ENCODE data around the gene PP2D1. TPM values are rescaled to one million over a fixed set of nuclear protein-coding genes. Genes with fewer than 3 reads are reported as not detected.

Gene PP2D1
- polyA plus RNA-seq, 1 of the 3 experiments (the other 2 are of a cell fraction): not detected

DNA sequence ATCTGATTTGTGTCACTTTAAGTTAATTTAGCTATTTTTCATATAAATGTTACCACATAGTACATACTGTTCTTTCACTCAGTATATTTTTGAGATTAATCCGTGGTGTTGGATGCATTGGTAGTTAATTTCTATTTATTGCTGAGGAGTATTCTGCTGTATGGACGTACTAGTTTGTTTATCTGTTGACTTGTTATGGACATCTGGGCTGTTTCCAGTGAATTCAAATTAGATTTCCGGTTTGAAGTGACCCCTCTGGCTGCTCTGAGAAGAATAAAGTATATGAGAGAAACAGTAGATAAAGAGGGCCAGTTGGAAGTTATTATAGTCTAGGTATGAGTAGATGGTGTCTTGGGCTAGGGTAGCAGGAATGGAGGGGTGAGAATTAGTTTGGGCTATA lies 43.8 kb upstream of the PP2D1 start:
- H3K27me3 ChIP-seq (ENCODE audit: insufficient read depth): no peaks in the 10 kb centered on the region
- H3K4me3 ChIP-seq (ENCODE audit: low read depth in 2 of 2, low read length in 1 of 2): no peak overlapping the region
- peak overlapping the region in 1 of 2 experiments; percentile 65; a peak in 2 of 4 replicates for H3K27ac ChIP-seq (ENCODE audit: low read depth in 2 of 2, low read length in 1 of 2)
- H3K9me2 ChIP-seq: no peaks in the 10 kb centered on the region
- no peak overlapping the region for H2AFZ ChIP-seq (ENCODE audit: low read depth)
- TF ChIP-seq FOSL2 (IDR thresholded peaks at IDR 0.05; ENCODE audit: borderline replicate concordance, low read depth) (no peak), TAF1 (IDR thresholded peaks at IDR 0.05; ENCODE audit: borderline replicate concordance, low read depth, low read length) (no peak), FOXJ3 (CRISPR knock-in tag; IDR thresholded peaks at IDR 0.05) (no peak), CHD2 (IDR thresholded peaks at IDR 0.05; ENCODE audit: low read length, partially characterized antibody) (no peak), RXRA (IDR thresholded peaks at IDR 0.05; ENCODE audit: borderline replicate concordance, low read depth) (no peak), POLR2AphosphoS5 (IDR thresholded peaks at IDR 0.05; ENCODE audit: low read depth, low read length) (no peak), GATA2 (CRISPR knock-in tag; IDR thresholded peaks at IDR 0.05) (no peak), TEAD4 (IDR thresholded peaks at IDR 0.05; ENCODE audit: borderline replicate concordance, insufficient read depth) (no peak), SIN3A (IDR thresholded peaks at IDR 0.05; ENCODE audit: borderline replicate concordance, low read depth, low read length) (no peak), SMC3 (IDR thresholded peaks at IDR 0.05; ENCODE audit: low read depth, low read length) (no peak), NRF1 (IDR thresholded peaks at IDR 0.05; ENCODE audit: low read depth, low read length) (no peak), MEF2A (IDR thresholded peaks at IDR 0.05; ENCODE audit: borderline replicate concordance, low read depth) (no peak), GABPA (IDR thresholded peaks at IDR 0.05; ENCODE audit: low read depth) (no peak), YY1 (IDR thresholded peaks at IDR 0.05; ENCODE audit: low read depth) (no peak)
- TF ChIP-seq, protein P1, sequence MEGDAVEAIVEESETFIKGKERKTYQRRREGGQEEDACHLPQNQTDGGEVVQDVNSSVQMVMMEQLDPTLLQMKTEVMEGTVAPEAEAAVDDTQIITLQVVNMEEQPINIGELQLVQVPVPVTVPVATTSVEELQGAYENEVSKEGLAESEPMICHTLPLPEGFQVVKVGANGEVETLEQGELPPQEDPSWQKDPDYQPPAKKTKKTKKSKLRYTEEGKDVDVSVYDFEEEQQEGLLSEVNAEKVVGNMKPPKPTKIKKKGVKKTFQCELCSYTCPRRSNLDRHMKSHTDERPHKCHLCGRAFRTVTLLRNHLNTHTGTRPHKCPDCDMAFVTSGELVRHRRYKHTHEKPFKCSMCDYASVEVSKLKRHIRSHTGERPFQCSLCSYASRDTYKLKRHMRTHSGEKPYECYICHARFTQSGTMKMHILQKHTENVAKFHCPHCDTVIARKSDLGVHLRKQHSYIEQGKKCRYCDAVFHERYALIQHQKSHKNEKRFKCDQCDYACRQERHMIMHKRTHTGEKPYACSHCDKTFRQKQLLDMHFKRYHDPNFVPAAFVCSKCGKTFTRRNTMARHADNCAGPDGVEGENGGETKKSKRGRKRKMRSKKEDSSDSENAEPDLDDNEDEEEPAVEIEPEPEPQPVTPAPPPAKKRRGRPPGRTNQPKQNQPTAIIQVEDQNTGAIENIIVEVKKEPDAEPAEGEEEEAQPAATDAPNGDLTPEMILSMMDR (IDR thresholded peaks at IDR 0.05): no peak
- TF ChIP-seq, protein P2, sequence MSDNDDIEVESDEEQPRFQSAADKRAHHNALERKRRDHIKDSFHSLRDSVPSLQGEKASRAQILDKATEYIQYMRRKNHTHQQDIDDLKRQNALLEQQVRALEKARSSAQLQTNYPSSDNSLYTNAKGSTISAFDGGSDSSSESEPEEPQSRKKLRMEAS (IDR thresholded peaks at IDR 0.05; ENCODE audit: low read depth): no peak
- TF ChIP-seq, protein P3, sequence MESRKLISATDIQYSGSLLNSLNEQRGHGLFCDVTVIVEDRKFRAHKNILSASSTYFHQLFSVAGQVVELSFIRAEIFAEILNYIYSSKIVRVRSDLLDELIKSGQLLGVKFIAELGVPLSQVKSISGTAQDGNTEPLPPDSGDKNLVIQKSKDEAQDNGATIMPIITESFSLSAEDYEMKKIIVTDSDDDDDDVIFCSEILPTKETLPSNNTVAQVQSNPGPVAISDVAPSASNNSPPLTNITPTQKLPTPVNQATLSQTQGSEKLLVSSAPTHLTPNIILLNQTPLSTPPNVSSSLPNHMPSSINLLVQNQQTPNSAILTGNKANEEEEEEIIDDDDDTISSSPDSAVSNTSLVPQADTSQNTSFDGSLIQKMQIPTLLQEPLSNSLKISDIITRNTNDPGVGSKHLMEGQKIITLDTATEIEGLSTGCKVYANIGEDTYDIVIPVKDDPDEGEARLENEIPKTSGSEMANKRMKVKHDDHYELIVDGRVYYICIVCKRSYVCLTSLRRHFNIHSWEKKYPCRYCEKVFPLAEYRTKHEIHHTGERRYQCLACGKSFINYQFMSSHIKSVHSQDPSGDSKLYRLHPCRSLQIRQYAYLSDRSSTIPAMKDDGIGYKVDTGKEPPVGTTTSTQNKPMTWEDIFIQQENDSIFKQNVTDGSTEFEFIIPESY (IDR thresholded peaks at IDR 0.05; ENCODE audit: borderline replicate concordance, low read depth): no peak
- 74% methylated on average over 3 of the region's 3 CpGs for WGBS (ENCODE audit: low lambda C conversion rate)
- no peaks in the 10 kb centered on the region for H3K79me2 ChIP-seq (ENCODE audit: insufficient read depth)
- DNase-seq: peak; percentile 27
- no peak overlapping the region for H3K4me2 ChIP-seq
- ChIA-PET CTCF (interaction anchor here (0.8 kb wide), 1 partner anchor 18 kb away, joined by 3 read pairs; no protein-coding TSS in a partner anchor), POLR2A (no interaction called here)
- H4K20me1 ChIP-seq (ENCODE audit: insufficient read depth): peaks cover 15% of the 10 kb centered on the region; the same call in 1 of the 2 replicates
- no peak overlapping the region for H3K9ac ChIP-seq
- peaks cover 12% of the 10 kb centered on the region for H3F3A ChIP-seq (replicated peaks; ENCODE audit: insufficient read depth)
- no peaks in the 10 kb centered on the region for H3K36me3 ChIP-seq (replicated peaks in 1 of 2; ENCODE audit: control insufficient read depth in 1 of 2, insufficient read depth in 2 of 2, low read length in 1 of 2)
- H3K9me3 ChIP-seq: no peaks in the 10 kb centered on the region
- peaks cover 19 to 38% of the 10 kb centered on the region in 2 experiments; a peak in 3 of 4 replicates for H3K4me1 ChIP-seq (ENCODE audit: control insufficient read depth in 1 of 2, insufficient read depth in 2 of 2, low read depth in 1 of 2, low read length in 1 of 2)
